Tibial nerve (tissue), 4 donors: ENCODE results near the gene CBARP. TPM values are rescaled to one million over a fixed set of nuclear protein-coding genes. Genes with fewer than 3 reads are reported as not detected.

Experiments
- DNase-seq, 2 donors: peaks; one replicate each; pipeline ENCODE4 v3.0.0-alpha.2; 2019; ENCODE audit warnings: low spot score in 2 of 2
- H3K27ac ChIP-seq, 4 donors: fragments of 200-600 bp; sonication (generic) in 3 of 4; one replicate each; pipeline ENCODE4 v1.5.1; 2017 to 2019; ENCODE audit warnings: mild to moderate bottlenecking in 1 of 4
- H3K27me3 ChIP-seq, 2 donors: fragments of 200-600 bp; sonication (generic) in 1 of 2; one replicate each; pipeline versions ENCODE4 v1.5.1 to v1.6.0; 2017 to 2019
- H3K36me3 ChIP-seq, 3 donors: fragments of 200-600 bp; sonication (generic); one replicate each; pipeline ENCODE4 v1.5.1; 2018 to 2019
- H3K4me1 ChIP-seq, 4 donors: fragments of 200-600 bp; sonication (generic) in 3 of 4; one replicate each; pipeline ENCODE4 v1.5.1; 2017 to 2019
- H3K4me3 ChIP-seq, 4 donors: fragments of 200-600 bp; sonication (generic) in 3 of 4; one replicate each; pipeline ENCODE4 v1.5.1; 2017 to 2019; ENCODE audit warnings: mild to moderate bottlenecking in 1 of 4, moderate library complexity in 1 of 4
- H3K9me3 ChIP-seq, 4 donors: fragments of 200-600 bp; sonication (generic) in 3 of 4; one replicate each; pipeline ENCODE4 v1.5.1; 2017 to 2019
- EP300 ChIP-seq, 2 donors: sonication (generic); formaldehyde crosslinking; IDR thresholded peaks; one replicate each; pipeline ENCODE4 v1.6.1; 2017; ENCODE audit warnings: antibody characterized with exemption in 2 of 2, mild to moderate bottlenecking in 1 of 2
- POLR2A ChIP-seq, 2 donors: fragments of 450-650 bp; IDR thresholded peaks; one replicate each; pipeline ENCODE4 v1.6.1; 2017; ENCODE audit warnings: antibody characterized with exemption in 2 of 2, mild to moderate bottlenecking in 2 of 2, moderate library complexity in 2 of 2
- WGBS, 2 donors: methylation state at CpG; one replicate each; pipeline ENCODE4 v1.1.5; 2018; 5-methylcytosine and 5-hydroxymethylcytosine counted together
- total RNA-seq, 4 donors: library from RNA; depleted of rRNA; stranded (reverse); fragments of >200 nt; gene quantifications; one replicate each; pipeline ENCODE4 v1.1.0, GENCODE V29; 2016
- TF ChIP-seq, protein P1 (sequence below), 5 experiments: fragments of 200-600 bp in 3 of 5; fragments of 450-650 bp in 2 of 5; sonication (generic) in 3 of 5; IDR thresholded peaks; one replicate each; pipeline ENCODE4 v1.5.1; 2016 to 2019; ENCODE audit warnings: antibody characterized with exemption in 5 of 5, mild to moderate bottlenecking in 3 of 5, moderate library complexity in 2 of 5

Gene CBARP
- total RNA-seq, 4 donors from 2014 or later = 0.22 to 3.9 (median 1.4) TPM

DNA sequence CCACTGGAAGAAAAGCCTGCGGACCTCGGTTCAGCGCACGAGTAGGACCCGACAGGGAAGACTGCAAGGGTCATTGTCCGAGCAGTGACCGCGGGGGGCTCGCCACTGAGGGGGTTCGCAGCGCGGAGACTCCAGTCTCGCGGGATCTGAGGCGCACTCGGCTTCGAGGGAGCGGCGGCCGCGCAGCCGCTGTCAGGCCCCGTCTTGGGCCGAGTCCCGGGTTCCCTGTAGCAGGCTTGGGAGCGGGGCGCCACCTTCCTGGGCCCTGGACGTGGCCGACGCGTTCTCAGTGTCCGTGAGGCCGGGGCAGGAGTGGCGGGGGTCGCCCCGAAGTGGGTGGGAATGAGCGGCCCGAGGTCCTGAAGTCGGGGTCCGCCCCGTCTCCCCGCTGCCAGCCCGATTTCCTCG lies 37.1 kb upstream of the CBARP start:
- no peak for TF ChIP-seq EP300 (IDR thresholded peaks at IDR 0.05)
- TF ChIP-seq, protein P1, sequence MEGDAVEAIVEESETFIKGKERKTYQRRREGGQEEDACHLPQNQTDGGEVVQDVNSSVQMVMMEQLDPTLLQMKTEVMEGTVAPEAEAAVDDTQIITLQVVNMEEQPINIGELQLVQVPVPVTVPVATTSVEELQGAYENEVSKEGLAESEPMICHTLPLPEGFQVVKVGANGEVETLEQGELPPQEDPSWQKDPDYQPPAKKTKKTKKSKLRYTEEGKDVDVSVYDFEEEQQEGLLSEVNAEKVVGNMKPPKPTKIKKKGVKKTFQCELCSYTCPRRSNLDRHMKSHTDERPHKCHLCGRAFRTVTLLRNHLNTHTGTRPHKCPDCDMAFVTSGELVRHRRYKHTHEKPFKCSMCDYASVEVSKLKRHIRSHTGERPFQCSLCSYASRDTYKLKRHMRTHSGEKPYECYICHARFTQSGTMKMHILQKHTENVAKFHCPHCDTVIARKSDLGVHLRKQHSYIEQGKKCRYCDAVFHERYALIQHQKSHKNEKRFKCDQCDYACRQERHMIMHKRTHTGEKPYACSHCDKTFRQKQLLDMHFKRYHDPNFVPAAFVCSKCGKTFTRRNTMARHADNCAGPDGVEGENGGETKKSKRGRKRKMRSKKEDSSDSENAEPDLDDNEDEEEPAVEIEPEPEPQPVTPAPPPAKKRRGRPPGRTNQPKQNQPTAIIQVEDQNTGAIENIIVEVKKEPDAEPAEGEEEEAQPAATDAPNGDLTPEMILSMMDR (IDR thresholded peaks at IDR 0.05) = no peak
- TF ChIP-seq POLR2A (IDR thresholded peaks at IDR 0.05) = no peak
- 29 to 49% methylated on average over 16 to 24 of the region's 44 CpGs for WGBS, 2 donors
- Histone ChIP-seq H3K9me3 (no peaks in the 10 kb centered on the region), H3K27ac (peak overlapping the region; percentile 89 to 99 (median 95)), H3K27me3 (no peaks in the 10 kb centered on the region), H3K36me3 (peaks cover 6 to 70% (median 38%) of the 10 kb centered on the region in 3 donors), H3K4me3 (peak overlapping the region; percentile 50 to 71 (median 64)), H3K4me1 (peaks cover 8 to 67% (median 59%) of the 10 kb centered on the region in 4 donors)
- DNase-seq = no peak

DNA sequence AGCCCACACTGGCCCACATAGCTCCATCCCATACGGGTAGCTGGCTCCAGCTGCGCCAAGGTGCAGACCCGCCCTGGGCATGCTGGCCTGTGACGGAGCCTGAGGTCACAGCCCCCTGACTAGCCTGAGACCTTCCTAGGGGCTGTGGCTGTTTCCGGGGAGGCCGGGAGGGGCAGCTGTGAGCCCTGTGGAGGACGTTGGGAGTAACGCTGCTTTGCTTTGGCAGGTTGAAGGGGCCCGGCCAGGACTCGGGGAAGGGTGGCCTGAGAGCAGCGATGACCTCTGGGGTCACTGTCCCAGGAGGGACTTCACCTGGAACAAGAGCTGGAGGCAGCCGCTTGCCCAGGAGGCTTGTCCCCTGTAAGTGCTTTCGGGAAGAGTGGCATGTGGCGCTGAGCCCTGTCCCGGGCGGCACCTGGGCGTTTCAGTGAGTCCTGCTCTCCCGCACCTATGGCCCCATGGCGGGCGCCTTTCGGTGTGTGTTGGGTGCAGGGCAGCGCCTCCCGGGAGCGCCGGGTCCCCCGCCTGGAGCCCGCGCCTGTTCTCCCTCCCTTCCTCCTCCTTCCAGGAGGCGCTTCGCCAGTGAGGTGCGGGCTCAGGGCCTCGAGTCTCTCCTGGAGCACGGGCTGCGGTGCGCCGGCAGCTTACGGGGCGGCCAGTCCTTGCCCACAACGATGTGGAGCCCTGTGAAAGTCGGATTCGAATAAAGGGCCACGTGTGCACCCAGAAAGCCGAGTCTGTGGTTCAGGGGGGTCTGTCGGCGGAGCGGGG lies 36.5 kb upstream of the CBARP start:
- no peak for DNase-seq
- Histone ChIP-seq H3K9me3 (no peaks in the 10 kb centered on the region), H3K27ac (peak overlapping the region; percentile 89 to 99 (median 95)), H3K4me1 (peaks cover 8 to 65% (median 60%) of the 10 kb centered on the region in 4 donors), H3K4me3 (peak overlapping the region in 2 of 4 donors; percentile 56 to 71), H3K27me3 (no peaks in the 10 kb centered on the region), H3K36me3 (peaks cover 6 to 68% (median 38%) of the 10 kb centered on the region in 3 donors)
- WGBS, 2 donors = 79 to 80% methylated on average over 36 to 46 of the region's 46 CpGs
- TF ChIP-seq, protein P1 (IDR thresholded peaks at IDR 0.05) = no peak
- TF ChIP-seq EP300 (IDR thresholded peaks at IDR 0.05) (no peak), POLR2A (IDR thresholded peaks at IDR 0.05) (no peak)

DNA sequence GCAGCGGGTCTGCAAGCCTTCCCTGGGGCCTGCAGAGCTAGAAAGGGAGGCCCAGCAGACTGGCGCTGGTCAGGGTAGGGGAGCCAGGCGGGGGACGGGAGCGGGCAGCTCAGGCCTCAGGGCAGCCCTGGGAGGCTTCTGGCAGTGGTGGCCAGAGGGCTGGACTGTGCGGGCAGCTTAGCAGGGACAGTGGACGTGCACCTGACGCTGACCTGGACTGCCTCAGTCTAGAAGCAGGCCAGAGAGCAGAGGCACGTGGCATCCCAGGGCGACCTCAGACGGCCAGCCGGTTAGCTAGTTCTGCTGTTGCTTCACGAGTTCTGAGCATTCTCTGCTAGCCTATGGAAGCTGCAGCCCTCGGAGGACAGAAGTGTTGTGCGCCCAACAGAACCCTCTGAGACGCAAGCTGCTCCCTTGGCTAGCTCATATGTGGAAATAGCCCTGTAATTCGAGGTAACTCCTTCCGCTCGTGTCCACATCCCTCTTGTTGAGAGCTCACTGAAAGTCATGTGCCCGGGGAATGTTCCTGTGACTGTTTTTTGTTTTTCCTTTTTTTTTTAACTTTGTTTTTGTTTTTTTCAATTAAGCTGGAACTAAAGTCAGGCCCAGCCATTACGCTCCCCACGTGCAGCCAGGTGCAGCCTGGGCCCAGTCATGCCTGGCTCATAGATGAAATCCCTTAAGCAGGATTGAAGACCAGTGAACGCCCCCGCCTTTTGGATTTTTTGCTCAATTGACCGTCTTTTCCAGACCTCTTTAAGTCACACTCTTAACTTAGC lies 35.6 kb upstream of the CBARP start:
- Histone ChIP-seq H3K27me3 (no peaks in the 10 kb centered on the region), H3K27ac (peak overlapping the region in 3 of 4 donors; percentile 91 to 99 (median 99)), H3K9me3 (no peaks in the 10 kb centered on the region), H3K36me3 (peaks cover 6 to 60% (median 38%) of the 10 kb centered on the region in 3 donors), H3K4me1 (peaks cover 8 to 69% (median 64%) of the 10 kb centered on the region in 4 donors), H3K4me3 (no peak overlapping the region)
- 74 to 82% methylated on average over 23 to 25 of the region's 25 CpGs for WGBS, 2 donors
- DNase-seq = no peak
- TF ChIP-seq EP300 (IDR thresholded peaks at IDR 0.05) (no peak), POLR2A (IDR thresholded peaks at IDR 0.05) (no peak)
- TF ChIP-seq, protein P1 (IDR thresholded peaks at IDR 0.05) = no peak

DNA sequence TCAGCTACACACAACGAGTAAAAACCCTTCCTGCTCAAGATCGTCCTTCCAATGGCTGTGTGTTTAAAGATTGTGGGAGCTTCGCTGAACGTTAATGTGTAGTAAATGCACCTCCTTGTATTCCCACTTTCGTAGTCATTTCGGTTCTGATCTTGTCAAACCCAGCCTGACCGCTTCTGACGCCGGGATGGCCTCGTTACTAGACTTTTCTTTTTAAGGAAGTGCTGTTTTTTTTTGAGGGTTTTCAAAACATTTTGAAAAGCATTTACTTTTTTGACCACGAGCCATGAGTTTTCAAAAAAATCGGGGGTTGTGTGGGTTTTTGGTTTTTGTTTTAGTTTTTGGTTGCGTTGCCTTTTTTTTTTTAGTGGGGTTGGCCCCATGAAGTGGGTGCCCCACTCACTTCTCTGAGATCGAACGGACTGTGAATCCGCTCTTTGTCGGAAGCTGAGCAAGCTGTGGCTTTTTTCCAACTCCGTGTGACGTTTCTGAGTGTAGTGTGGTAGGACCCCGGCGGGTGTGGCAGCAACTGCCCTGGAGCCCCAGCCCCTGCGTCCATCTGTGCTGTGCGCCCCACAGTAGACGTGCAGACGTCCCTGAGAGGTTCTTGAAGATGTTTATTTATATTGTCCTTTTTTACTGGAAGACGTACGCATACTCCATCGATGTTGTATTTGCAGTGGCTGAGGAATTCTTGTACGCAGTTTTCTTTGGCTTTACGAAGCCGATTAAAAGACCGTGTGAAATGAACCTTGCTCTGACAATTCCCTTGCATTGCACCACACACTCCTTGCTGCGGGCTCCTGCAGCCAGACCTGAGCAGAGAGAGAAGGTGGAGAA lies 34.8 kb upstream of the CBARP start:
- H3K27me3 ChIP-seq = no peaks in the 10 kb centered on the region
- DNase-seq = no peak
- H3K27ac ChIP-seq = peak overlapping the region in 3 of 4 donors; percentile 91 to 99 (median 93)
- peaks cover 6 to 52% (median 38%) of the 10 kb centered on the region in 3 donors for H3K36me3 ChIP-seq
- H3K4me1 ChIP-seq = peaks cover 8 to 77% (median 72%) of the 10 kb centered on the region in 4 donors
- TF ChIP-seq EP300 (IDR thresholded peaks at IDR 0.05) (no peak), POLR2A (IDR thresholded peaks at IDR 0.05) (no peak)
- TF ChIP-seq, protein P1 (IDR thresholded peaks at IDR 0.05) = no peak
- peak overlapping the region in 1 of 4 donors; percentile 75 for H3K4me3 ChIP-seq
- WGBS, 2 donors = 54 to 58% methylated on average over 33 of the region's 33 CpGs
- no peaks in the 10 kb centered on the region for H3K9me3 ChIP-seq
